GM18867 (cell line): ENCODE results near the gene RBMS3.
"Not testable (repeated sequence)": the region's sequence is repeated elsewhere in the genome, so short reads cannot be mapped to it uniquely, and the experiment has no call there.

Source experiments
- ATAC-seq: cut with Tn5 transposase; IDR thresholded peaks from one replicate; pipeline ENCODE4 v1.9.1; 2021; ENCODE audit warnings: mild to moderate bottlenecking, moderate library complexity; ENCODE audit not compliant: unreplicated experiment

The RBMS3 gene

DNA sequence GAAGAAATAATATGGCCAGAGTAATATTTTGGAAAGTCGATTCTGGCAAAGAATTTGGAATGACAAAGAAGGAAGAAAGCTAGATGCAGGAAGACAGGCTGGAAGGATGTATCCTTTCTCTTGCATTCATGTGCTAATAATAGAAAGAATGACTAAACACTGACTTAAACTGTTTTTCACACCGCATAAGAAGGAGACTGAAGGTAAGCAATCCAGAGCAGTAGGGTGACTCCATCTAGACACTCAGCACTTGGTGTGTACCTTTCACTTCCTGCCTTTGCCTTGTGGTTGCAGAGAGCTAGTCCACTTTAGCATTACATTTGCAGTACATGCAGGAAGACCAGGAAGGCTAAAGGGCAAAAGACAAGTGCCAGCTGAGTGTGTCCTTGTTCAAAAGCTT is 234.6 kb downstream of the RBMS3 start:
- ATAC-seq = peak; percentile 72

DNA sequence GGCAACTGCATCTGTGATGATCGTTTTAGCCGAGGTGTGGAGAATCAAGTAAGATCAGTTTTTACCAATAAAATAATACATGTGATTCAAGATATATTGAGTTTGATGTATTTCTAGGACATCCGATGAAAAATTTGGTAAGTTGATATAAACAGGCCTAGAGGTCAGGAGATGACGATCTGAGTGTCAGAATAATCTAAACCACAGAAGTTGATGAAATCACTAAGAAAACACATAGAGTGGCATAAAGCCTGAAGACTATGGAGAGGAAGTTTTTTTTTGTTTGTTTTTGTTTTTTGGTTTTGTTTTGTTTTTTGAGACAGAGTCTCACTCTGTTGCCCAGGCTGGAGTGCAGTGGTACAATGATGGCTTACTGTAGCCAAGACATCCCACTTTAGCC is 235.3 kb downstream of the RBMS3 start:
- no peak for ATAC-seq

DNA sequence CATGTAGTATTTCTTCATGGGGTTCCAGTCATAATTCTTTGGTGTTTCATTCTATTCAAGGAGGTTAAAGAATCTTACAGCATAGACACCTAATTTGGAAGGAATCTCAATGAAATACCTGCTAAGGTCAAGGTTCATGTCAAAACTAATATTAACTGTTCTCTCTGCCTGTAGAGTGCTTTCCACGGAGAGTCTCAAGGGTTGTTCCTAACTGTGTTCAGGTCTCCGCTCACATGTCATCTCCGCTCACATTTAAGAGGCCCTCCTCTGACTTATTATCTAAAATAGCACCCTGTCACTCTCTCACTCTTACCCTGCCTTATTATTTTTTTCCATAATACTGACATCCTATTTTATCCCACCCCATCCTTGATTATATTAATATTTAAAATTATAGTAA is 239.9 kb downstream of the RBMS3 start:
- ATAC-seq = no peak

DNA sequence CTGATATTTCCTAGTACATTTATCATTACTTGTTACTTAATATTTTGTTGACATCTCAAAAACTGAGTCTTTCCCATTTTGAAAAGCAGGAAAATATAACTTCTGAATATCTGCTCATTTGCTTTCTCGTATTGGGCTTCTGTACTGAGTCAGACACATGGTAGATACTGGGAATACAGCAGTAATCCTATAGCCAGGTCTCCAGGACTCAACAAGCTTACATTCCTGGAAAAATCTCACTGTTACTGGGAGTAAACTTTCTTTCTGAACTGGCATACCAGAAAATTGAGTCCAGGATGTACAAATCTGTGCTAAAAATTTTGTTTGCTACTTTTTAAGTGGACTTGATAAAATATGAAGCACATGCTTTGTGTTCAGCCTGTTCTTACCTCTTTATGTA is 240.4 kb downstream of the RBMS3 start:
- ATAC-seq = no peak

DNA sequence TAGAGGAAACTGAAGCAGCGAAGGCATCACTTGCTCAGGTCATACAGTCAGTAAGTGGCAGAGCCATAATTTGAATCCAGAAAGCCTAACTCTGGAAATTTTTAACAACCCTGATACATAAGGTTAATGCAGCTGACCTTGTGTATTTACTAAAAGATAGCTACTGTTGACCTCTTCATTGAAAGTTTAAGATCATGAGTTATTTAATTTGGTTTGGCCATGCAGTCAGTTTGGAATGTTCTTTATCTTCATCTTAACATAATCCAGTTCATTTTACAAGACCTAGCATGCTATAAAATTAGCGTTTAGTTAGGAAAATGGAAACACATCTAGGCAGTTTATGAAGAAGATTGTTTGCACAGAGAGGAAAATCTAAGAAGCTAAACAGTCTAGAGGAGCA is 240.9 kb downstream of the RBMS3 start:
- no peak for ATAC-seq

DNA sequence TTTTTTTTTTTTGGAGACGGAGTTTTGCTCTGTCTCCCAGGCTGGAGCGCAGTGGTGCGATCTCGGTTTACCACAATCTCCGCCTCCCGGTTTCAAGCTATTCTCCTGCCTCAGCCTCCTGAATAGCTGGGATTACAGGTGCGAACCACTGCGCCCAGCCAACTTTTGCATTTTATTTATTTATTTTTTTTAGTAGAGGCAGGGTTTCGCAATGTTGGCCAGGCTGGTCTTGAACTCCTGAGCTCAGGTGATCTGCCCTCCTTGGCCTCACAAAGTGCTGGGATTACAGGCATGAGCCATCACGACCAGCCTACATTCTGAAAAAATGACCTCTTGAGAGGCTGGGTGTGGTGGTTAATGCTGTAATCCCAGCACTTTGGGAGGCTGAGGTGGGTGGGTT is 243.6 kb downstream of the RBMS3 start:
- ATAC-seq = not testable (repeated sequence)

DNA sequence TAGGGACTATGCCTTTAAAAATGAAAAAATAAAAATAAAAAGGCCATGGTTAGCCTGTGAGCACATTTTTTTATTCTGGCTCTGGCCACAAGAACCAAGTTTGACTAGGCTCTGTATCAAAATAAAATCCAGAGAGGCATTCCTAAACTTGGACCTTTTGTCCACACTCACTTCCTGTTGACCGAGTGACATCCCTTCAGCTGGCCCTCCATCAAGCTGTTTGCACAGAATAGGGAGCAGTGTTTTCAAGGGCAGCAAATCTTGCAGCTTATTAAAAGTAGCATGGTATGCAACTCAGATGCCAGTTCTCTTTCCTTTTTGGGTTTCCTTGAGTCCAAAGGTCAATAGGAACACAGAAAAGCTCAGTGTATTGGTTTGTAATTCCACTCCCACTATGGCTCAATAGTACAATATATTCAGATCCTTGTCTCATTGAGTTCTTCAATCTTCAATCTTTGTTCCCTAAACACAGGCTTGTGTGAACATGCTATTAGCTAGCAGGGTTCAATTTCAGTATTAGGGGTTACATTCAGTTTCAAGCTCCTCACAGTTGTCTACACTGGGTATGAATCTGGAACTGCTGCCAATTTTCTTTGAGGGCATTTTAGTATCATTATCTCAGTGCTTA is 244.5 kb downstream of the RBMS3 start:
- no peak for ATAC-seq

DNA sequence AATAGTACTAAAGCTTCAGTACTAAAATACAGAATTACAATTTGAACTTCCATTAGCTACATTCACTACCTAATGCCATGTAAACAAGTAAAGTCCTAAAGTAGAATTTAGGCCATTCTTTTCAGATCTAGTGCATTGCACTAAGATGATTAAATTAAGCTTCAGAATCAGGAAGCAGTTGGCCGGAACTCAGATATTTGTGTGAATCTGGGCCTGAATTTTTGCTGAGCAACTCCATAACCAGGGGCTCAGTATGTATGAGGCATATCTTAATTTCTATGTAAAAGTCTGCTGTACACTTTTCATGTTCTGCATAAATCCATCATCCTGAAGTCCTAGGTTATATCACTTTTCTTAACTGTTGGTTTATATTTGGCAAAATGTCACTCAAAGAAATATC is 246.4 kb downstream of the RBMS3 start:
- no peak for ATAC-seq

DNA sequence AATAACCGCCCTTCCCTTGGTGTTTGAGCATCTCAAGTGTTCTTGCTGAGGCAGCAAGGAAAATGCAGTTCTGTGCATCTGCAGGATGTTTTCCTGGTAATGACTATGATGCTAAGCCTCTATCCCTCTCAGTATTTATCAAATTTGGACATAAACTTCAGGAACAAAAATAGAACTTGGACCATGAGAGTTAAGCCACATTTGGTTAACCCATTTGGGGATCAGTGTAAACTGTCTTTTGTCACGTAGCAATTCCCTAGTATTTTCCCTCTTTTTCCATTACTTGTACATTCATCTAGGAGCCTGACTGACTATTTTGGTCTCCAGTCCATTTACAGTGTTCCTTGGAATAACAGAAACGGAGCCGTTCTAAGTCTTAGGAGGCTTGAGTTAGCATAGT is 250.8 kb downstream of the RBMS3 start:
- no peak for ATAC-seq

DNA sequence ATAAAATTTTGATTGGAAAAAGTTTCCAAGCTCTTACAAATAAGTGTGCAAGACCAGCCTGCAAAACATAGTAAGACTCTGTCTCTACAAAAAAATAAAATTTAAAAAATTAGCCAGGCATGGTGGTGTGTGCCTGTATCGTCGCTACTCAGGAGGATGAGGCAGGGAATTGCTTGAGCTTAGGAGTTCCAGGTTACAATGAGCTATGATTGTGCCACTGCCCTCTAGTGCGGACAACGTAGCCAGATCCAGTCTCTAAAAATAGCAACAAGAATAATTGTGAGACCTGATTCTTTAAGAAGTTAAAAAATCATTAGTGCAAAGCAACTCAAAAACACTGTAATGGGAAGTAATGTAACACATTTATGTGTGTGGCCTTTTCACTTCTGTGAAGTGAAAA is 251.6 kb downstream of the RBMS3 start:
- no peak for ATAC-seq

DNA sequence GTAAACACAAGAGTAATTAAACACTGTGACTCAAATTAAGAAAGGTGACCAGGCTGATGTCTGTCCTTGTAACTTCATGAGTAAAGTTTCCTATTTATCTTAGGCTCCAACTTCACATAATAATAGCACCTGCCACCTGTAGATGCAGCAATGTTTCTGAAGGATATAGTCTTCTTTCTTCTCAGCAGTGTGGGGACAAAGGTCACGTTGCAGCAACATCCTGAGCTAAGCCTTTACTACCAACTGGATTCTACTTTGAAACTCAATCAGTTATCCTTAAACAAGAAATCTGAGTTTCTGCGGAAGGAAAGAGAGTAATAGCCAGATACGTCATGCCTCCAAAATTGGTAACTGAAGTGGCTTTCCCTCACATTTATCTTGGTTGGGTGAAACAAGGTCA is 253.1 kb downstream of the RBMS3 start:
- no peak for ATAC-seq

DNA sequence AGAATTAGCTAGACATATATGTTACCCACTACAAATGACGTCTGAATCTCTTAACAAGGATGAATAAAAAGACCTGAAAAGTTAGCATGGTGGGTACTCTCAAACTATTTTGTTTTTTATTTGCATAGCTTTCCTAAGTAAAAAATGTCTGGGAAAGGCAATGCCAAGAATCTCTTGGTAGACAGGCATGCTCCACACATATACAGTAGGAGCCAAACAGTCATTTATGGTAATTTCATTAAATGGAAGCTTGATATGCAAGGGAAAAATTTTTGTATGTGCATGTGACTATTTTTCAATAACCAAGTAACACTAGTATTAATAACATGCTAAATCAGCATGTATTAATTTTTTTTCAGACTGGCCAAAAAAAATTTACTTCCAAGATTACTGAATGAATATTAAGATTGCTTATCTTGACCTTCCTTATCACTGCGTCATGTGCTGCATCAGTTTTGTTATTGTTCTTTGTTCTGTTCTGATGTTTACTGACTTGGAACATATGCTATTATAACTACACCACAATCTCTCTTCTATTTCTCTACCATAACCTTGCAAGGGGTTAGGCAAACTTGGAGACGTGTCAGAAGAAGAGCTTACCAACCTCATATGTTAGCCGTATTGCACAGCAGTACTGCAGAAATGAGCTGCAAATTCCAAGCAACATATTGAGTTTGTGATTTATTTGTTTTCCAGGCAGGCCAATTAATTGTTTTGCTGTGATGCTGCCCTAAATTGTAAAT is 255.3 kb downstream of the RBMS3 start:
- no peak for ATAC-seq

DNA sequence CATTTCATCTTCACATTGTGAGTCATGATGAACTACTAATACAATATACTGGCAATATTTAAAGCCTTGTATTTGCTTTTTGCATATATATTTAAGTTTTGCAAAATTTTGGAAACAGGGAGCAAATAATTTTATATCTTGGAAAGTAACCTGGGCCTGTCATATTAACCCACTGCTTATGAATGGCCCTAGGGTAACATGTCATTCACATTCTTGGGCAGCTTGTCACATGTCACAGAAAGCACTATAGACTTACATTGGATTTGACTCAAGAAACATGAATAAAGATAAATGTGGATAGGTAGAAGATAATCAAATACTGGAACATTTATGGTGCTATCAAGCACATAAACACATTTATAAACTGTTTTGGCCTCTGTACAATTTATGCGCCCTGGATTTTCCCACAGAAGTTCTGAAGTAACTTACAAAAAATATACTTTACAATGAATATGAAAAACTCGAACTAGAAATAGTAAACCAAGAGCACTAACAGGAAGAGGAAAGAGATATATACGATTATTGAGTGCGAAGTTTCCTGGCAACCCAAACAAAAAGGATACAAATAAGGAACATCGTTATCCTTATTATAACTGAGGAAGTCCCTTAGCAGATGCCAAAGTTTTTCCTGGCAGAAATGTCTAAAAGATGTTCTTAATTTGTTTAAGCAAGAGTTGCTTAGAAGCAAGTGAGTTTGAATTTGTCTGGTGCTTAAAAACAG is 257.2 kb downstream of the RBMS3 start:
- no peak for ATAC-seq

DNA sequence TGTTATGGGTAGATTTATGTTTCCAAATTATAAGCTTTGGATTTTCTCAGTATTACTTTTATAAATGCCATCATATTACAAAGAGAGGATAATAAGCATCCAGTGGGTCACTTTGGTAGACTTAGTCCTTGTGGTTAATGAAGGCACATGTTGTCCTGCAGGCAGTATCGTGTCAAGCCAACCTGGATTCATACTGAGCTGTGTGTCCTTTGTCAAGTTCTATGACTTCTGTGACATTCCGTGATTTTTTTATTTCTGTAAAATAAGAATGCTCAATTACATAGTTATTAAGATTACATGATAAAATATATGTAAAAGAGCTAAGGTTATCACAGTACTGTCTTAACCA is 257.7 kb downstream of the RBMS3 start:
- ATAC-seq = no peak

DNA sequence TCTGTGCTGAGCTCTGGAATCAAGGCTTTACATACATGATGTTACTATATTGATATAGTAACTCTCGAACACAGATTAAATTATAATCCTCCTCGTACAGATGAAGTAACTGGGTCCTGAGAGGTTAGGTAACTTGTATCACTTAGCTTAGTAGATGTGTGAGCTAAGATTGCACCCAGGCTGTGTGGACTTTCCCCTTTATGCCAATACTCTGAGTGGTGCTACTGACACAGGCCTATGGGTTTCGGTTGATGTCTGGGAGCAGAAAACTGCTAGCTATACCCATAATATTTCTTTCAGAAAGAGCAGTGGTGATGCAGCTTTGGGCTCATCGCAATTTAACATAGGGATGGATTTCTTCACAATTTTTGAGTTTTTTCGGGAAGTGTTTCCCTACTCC is 259.7 kb downstream of the RBMS3 start:
- ATAC-seq = no peak

DNA sequence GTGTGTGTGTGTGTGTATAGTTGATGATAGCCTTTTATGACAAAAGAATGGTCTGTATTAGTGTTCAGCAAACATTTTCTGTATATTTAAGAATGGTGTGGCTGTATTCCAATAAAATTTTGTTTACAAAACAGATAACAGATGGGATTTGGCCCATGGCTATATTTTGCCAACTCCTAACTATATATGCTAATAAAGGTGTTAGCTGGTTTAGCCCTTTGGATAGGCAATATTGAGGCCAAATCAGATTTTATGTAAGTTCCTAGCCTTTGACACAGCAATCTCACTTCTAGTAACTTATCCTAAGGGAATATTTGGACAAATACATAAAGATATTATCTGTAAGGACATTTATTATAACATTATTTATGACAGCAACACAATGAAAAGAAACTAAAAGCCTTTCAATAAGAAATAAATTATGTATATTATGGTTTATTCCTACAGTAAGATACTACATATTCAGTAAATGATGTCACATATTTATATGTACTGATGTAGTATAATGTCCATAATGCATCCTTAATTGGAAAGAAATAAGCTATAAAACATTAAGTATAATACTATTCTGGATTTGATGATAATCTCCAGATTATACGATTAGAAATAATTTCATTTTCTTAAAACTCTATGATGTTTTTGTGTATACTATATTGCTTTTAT is 264.0 kb downstream of the RBMS3 start:
- no peak for ATAC-seq

DNA sequence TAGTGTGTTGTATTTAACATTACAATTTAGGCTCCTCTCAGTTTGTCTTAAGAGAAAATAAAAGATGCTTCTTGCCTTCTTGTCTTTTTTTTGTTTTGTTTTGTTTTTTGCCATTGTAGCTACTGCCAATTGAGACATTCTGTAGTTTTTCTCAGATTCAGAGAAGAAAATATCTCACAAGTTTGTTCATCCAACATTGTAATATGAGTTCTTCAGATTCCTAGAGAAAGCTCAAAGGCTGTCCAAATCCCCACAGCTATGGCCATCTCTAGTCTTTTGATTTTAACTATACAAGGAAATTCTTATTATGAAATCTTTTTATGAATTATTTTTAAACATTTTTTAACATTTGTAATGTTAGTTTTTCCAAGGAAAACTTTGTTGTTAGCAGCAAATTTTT is 264.7 kb downstream of the RBMS3 start:
- no peak for ATAC-seq

DNA sequence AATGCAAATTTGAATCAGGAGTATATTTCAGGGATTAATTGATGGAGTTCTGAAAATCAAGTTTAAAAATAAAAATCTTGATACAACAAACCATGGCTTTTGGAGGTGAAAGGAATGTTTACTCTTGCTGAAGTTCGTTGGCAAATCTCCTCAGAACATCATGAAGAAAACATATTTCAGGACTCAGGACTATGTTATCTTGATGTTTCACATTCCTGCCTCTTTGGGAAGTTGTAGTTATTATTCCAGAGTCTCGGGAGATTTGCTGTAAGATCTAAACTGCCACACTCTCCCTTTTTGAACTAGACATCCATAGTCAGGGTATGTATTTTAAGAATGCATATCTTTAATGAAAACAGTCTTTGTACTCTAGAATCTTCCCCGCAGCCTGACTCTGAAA is 271.2 kb downstream of the RBMS3 start:
- ATAC-seq = no peak

DNA sequence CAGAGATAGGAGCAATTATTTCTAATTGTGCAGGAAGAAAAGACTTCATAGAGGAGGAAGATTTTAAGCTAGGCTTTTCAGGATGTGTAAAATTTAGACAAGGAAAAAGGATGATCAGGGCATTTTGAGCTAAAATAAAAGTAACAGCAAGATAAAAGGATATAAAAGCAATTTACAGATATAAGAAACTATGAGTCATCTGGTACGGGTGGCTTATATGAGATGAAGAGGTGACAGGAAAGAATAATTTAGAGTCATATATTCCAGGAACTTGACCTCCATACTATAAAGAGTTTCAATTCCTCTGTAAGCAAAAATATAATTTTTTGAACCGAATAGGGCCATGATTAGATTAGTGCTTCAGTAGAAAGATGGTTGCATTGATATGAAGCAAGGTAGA is 273.7 kb downstream of the RBMS3 start:
- ATAC-seq = no peak

DNA sequence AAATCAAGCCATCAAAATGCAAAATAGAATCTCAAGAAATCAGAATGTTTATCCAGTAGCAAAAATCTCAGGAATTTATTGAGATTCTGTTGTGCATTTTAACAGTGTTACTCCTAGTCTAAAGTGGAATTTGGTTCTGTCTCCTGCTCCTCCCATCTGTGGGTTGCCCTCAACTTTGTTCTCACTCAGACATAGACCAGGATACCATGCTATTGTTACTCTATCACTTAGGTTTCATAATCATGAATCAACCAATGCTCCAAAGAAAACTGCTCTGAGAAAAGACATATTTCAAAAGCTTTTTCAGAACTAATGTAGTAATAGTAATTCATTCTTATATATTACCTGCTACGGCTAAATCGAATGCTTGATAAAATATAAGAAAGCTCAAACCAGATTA is 274.7 kb downstream of the RBMS3 start:
- ATAC-seq = no peak

DNA sequence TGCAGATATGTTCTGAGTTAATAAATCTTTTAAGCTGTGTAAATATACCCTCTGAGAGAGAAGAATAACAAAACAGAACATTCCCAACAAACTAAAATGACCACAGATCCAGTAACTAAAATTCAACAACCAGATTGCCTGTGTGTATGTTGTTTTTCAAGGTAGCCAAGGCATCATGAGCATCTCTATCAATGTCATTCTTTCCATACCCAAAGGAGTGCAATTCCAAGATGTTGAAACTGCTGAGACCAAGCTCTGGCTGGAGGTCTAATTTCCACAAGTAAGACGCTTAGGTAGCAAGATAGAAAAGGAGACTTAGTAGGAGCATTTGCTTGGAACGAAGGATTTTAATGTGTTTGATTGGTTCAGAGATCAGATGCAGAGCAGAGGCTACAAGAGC is 276.3 kb downstream of the RBMS3 start:
- no peak for ATAC-seq

DNA sequence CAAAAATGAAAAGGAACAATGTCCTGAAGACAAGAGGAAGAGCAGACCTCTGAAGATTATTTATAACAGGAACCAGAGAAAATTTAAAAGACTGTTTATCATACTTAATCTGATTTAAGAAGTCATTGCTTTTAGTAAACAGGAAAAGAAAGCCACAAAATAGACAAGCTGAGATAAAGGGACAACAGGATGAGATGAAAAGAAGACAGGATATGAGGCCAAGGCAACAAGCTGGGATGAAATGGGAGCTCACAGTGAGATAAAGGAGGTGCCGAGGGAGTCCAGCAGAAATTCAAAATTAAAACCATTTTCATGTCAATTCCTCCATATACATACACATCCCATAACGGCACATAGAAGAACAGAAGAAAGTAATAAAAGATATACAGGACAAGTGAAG is 277.0 kb downstream of the RBMS3 start:
- no peak for ATAC-seq
